Prostate gland (tissue), 2 donors: ENCODE data around the gene MRPS27.

Experiments
- CTCF ChIP-seq, 4 experiments: fragments of 200-600 bp in 2 of 4; fragments of 450-650 bp in 2 of 4; sonication (generic) in 2 of 4; IDR thresholded peaks; 1 replicate in 3 of 4; 2 replicates in 1 of 4; pipeline ENCODE4 v1.5.1; 2016 to 2019; ENCODE audit warnings: antibody characterized with exemption in 4 of 4, mild to moderate bottlenecking in 2 of 4, moderate library complexity in 2 of 4
- POLR2AphosphoS5 ChIP-seq: sonication (generic); formaldehyde crosslinking; IDR thresholded peaks from one replicate; pipeline ENCODE4 v1.6.1; 2017; ENCODE audit warnings: antibody characterized with exemption

DNA sequence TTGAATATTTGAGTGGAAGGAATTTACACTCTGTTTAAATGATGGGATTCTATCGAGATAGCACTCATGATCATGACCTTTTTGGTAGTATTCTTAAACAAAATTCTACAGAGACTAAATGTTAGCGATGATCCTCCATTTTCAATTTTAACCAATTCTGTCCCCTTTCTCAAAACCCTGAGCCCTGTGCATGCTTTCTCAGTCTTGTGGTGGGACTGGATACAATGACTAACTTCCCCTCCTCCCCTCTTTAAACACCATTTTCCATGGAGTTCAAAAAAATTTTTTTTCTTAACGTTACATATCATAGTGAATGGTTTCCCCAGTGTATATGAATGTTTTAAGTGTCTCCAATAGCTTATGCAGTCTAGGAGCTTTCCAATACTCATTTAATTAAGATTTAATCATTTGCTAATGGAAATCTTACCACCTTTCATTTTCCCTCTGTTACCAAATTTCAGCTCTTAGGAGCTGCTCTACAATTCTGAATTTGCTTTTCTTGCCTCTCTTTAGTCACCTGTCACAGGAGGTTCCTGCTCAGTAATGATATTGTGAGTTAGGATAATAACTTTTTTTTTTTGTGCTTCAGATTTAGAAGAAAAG lies 111.6 kb downstream of the MRPS27 start:
- TF ChIP-seq POLR2AphosphoS5 (no peak), CTCF (IDR thresholded peaks at IDR 0.05) (no peak)
